Stimulated activated CD4-positive, alpha-beta T cell treated with anti-CD3 and anti-CD28 coated beads, Interleukin-15, amount 100 ng/mL, for 1 hour (primary cell): Measurements from ENCODE around the gene MACROD1.

Experiments used
- DNase-seq, 2 donors: peaks; one replicate each; pipeline ENCODE4 v3.0.0-alpha.2; 2020; ENCODE audit warnings: low read depth in 1 of 2, low spot score in 1 of 2

MACROD1 gene

GRCh38 chr11:64165842-64166635 lies at the start of gene MACROD1:
MACROD1 (minus strand) TSS chr11:64166113; CDS start chr11:64165994, 119 bp downstream.
- peak; percentile 42 to 78 for DNase-seq

- no peak for DNase-seq
Observed at GRCh38 chr11:64211181-64211872, 45.4 kb upstream of the MACROD1 start.

GRCh38 chr11:64210301-64211020 lies 44.5 kb upstream of the MACROD1 start:
- no peak for DNase-seq

- no peak for DNase-seq
Observed at GRCh38 chr11:64209563-64209843, 43.6 kb upstream of the MACROD1 start.

- no peak for DNase-seq
Observed at GRCh38 chr11:64208796-64209562, 43.1 kb upstream of the MACROD1 start.

GRCh38 chr11:64208086-64208795 lies 42.3 kb upstream of the MACROD1 start:
- no peak for DNase-seq

GRCh38 chr11:64207256-64208085 lies 41.6 kb upstream of the MACROD1 start:
- peak; percentile 54 to 66 for DNase-seq

GRCh38 chr11:64206457-64207255 lies 40.7 kb upstream of the MACROD1 start, which contains the start of gene FERMT3:
FERMT3 (plus strand) TSS chr11:64206721; CDS start chr11:64207365, 644 bp downstream.
- DNase-seq = peak; percentile 49 to 65

GRCh38 chr11:64204464-64204989 lies 38.6 kb upstream of the MACROD1 start:
- peak; percentile 65 to 67 for DNase-seq

GRCh38 chr11:64204080-64204440 lies 38.1 kb upstream of the MACROD1 start:
- DNase-seq = no peak

GRCh38 chr11:64203421-64204079 lies 37.6 kb upstream of the MACROD1 start:
- DNase-seq = no peak

- DNase-seq = no peak
Observed at GRCh38 chr11:64202992-64203391, 37.1 kb upstream of the MACROD1 start.

GRCh38 chr11:64201543-64201942 lies 35.6 kb upstream of the MACROD1 start:
- DNase-seq = no peak

- no peak for DNase-seq
Observed at GRCh38 chr11:64198511-64198910, 32.6 kb upstream of the MACROD1 start.

- DNase-seq = no peak
Observed at GRCh38 chr11:64196626-64197025, 30.7 kb upstream of the MACROD1 start.

GRCh38 chr11:64192434-64192833 lies 26.5 kb upstream of the MACROD1 start:
- DNase-seq = no peak

GRCh38 chr11:64186492-64187165 lies 20.7 kb upstream of the MACROD1 start:
- no peak for DNase-seq
